AG09309 (cell line): ENCODE data around the gene FARS2.

ENCODE experiments used
- DNase-seq: peaks from one replicate; pipeline ENCODE4 v3.0.0-alpha.2; 2010; ENCODE audit warnings: low read depth
- H3K4me3 ChIP-seq: 2 replicates; pipeline ENCODE4 v1.5.1; 2011; ENCODE audit warnings: mild to moderate bottlenecking, low read depth, low read length, moderate library complexity; ENCODE audit not compliant: control insufficient read depth
- CTCF ChIP-seq: IDR thresholded peaks from 2 replicates; pipeline ENCODE4 v1.5.1; 2011; ENCODE audit warnings: mild to moderate bottlenecking, low read depth, low read length, inconsistent platforms; ENCODE audit not compliant: insufficient read depth, control insufficient read depth; ENCODE audit errors: missing control alignments

Gene FARS2

GRCh38 chr6:5541751-5542432, 280.6 kb downstream of the FARS2 start:
- H3K4me3 ChIP-seq: no peak overlapping the region
- TF ChIP-seq CTCF: no peak
- DNase-seq: no peak

- H3K4me3 ChIP-seq: no peak overlapping the region
- TF ChIP-seq CTCF: no peak
- DNase-seq: no peak
These were observed 286.2 kb downstream of the FARS2 start for GRCh38 chr6:5547556-5547955.

GRCh38 chr6:5550631-5551030, 289.3 kb downstream of the FARS2 start:
- H3K4me3 ChIP-seq: no peak overlapping the region
- no peak for TF ChIP-seq CTCF
- DNase-seq: no peak

- no peak for TF ChIP-seq CTCF
- no peak for DNase-seq
- H3K4me3 ChIP-seq: no peak overlapping the region
These were observed 290.9 kb downstream of the FARS2 start for GRCh38 chr6:5552243-5552642.

- DNase-seq: no peak
- TF ChIP-seq CTCF: no peak
- H3K4me3 ChIP-seq: no peak overlapping the region
These were observed 292.5 kb downstream of the FARS2 start for GRCh38 chr6:5553767-5554166.

GRCh38 chr6:5554226-5554625, 292.9 kb downstream of the FARS2 start:
- no peak for DNase-seq
- no peak overlapping the region for H3K4me3 ChIP-seq
- TF ChIP-seq CTCF: no peak
